Left ventricle myocardium superior (tissue), 1 donor: ENCODE data around the gene SFXN5. TPM values are rescaled to one million over a fixed set of nuclear protein-coding genes. Genes with fewer than 3 reads are reported as not detected.
A peak's percentile ranks its signal among the peaks of the same experiment; 100 is the strongest.

ENCODE experiments used
- ATAC-seq: fragments of 200-7000 bp; cut with Tn5 transposase; one replicate; pipeline ENCODE4 v1.9.1; 2020; ENCODE audit warnings: mild to moderate bottlenecking, moderate library complexity
- DNase-seq: peaks from one replicate; pipeline ENCODE4 v3.0.0-alpha.2; 2020
- intact Hi-C: fragments of 100-400 bp; cut with micrococcal nuclease; formaldehyde crosslinking; loops from one replicate; pipeline ENCODE4 v1.11.0; 2022
- total RNA-seq: library from RNA; stranded (reverse); fragmentation: NEBNext Ultra II Directional; extraction: Animal tissue kit (Norgen Biotek cat#: 25700); gene quantifications from one replicate; pipeline ENCODE4 v1.2.1, GENCODE V29; 2021
- donor health status: DM: no; HTN: yes; CAD: no; lungs with severe emphysema.

The SFXN5 gene
- total RNA-seq, 1 donor from 2014 or later, result 8.6 TPM

DNA sequence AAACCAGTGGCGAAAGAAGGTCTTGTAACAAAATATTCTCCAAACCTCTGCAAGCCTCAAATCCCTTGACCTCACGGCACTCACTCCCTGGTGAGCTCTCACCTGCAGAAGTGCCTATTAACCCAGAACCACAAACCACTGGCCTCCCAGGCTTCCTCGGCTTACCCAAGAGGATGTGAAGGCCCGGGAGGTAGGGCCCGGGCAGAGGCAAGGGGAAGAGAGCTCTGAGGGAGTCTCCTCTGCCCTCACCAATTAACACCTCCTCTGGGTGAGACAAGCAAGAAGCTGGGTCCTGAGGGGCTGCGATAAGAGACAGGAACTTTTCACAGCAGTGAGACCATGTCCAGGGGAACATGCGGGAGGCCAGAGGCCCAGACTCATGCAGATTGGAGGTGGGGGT is 100.5 kb downstream of the SFXN5 start:
- intact Hi-C loops, result no loop called here
- DNase-seq (peak; percentile 2), ATAC-seq (no peak)

DNA sequence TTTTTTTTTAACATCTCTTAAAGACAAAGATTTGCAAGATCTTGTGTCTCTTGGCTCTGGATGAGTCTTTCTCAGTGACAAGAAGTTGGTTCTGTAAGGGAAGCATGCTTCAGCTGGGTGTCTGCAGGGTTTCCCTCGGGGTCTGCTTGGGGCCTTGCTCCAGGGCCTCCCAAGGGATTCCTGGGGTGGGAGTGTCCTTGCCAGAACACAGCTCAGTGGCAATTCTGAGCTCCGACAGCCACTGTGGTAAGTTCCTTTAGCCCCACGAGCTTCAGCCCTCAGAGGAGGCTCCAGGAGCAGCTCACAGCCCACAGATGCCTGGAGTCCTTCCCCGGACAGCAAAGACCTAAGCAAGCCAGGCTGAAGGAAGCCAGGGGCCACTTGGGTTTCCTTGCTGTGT is 101.8 kb downstream of the SFXN5 start:
- DNase-seq (no peak), ATAC-seq (no peak)

GRCh38 chr2:72968286-72968685 is 103.2 kb downstream of the SFXN5 start:
- ATAC-seq, result no peak

More for the DNA sequence above, 101.8 kb downstream of the SFXN5 start:
- intact Hi-C loops, result no loop called here

GRCh38 chr2:72965770-72966450 is 105.6 kb downstream of the SFXN5 start:
- DNase-seq, result no peak
- intact Hi-C loops, result no loop called here
- no peak for ATAC-seq

More at GRCh38 chr2:72968286-72968685, 103.2 kb downstream of the SFXN5 start:
- no peak for DNase-seq
- intact Hi-C loops, result no loop called here

DNA sequence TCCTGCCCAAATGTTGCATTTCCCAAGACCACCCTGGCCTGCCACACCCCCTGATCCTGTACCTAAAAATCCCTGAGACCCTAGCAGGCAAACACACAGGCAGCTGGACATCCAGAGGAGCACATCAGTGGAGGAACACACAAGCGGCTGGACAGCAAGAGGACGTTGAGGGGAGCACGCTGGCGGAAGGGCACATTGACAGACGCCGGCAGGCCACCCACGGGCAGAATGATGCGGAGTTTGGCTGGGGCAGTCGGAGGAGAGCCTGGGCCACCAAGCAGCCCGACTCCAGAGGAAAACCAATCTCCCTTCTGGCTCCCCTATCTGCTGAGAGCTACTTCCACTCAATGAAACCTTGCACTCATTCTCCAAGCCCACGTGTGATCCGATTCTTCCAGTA is 106.5 kb downstream of the SFXN5 start:
- no peak for ATAC-seq
- no peak for DNase-seq
- intact Hi-C loops, result no loop called here

GRCh38 chr2:72964146-72964525 is 107.4 kb downstream of the SFXN5 start:
- intact Hi-C loops, result no loop called here
- no peak for DNase-seq
- ATAC-seq, result no peak

- DNase-seq (no peak), ATAC-seq (no peak)
These were observed 107.9 kb downstream of the SFXN5 start for GRCh38 chr2:72963423-72964145.

GRCh38 chr2:72962911-72963310 is 108.6 kb downstream of the SFXN5 start:
- intact Hi-C loops, result no loop called here
- DNase-seq (no peak), ATAC-seq (no peak)

More at GRCh38 chr2:72963423-72964145, 107.9 kb downstream of the SFXN5 start:
- intact Hi-C loops, result no loop called here

GRCh38 chr2:72961853-72962468 is 109.6 kb downstream of the SFXN5 start:
- intact Hi-C loops, result no loop called here
- DNase-seq, result no peak
- ATAC-seq, result no peak

DNA sequence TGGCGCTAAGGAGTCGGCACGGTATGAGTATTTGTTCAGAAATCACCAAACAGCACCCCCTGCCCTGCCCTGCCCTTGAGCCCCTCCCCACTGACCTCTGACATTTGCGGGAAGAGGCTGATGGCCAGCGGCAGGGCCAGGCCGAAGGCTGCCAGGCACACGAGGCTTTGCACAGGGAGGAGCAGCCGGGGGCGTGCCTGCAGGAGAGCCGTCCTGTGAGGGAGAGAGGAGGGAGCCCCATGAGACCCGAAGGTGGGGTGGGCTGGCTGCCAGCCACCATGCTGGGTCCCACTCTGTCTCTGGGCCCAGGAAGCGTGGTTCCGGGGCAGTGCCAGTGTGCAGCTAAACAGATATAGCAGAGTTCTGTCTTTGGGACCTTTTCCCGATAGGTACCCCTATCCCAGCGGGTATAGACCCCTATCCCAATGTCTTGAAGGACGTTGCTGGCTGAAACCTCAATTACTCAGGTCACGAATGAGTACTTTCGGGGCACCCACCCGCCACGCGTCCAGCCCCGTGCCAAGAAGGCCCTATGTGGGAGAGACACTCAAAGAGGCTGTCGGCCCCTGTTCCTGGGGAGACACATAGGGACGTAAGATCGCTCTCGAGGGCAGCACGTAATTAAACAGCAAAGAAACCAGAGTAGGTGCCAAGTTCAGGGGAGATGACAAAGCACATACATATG is 110.3 kb downstream of the SFXN5 start:
- ATAC-seq, result no peak
- no peak for DNase-seq
- intact Hi-C loops, result no loop called here

DNA sequence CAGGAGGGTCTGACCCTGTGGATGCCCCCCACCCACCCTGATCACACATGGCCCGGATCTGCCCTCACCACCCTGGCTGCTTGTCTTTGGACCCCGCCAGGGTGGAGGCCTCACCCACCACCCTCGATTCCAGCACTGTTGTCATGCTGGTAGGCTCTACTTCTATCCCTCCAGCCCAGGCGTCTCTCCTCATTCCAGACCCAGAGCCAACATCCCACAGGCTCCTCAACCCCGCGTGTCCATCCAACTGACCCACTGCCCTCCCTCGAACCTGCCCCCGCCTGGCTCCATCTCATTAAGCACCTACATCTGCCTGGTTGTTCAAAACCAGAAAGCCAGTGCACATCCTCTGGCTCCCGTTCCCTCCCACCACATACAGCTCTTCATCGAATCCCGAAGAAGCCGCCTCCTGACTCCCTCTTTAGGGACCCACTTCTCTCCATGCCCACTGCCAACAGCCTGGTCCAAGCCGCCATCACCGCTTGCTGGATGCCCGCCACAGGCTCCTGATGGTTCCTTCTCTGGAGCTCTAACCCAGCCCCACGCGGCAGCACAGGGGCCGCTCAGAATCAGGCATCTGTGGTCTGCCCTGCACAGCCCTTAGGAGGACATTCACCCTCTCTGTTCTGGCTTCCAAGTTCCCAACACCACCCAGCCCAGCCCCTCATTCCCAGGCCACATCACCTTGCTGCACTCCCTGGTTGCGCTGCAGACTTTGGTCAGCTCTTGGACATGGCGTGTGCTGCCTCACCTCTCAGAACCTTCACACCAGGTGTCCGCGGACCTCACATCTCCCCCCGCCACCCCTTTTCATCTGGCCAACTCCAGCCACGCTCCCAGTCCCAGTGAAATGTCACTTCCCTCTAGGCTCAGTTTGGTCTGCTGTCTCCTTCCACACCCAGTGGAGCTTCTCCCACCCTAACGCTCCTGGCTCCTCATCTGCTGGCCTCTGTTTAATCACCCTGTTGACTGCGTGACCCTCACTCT is 111.2 kb downstream of the SFXN5 start:
- DNase-seq (no peak), ATAC-seq (no peak)

GRCh38 chr2:72959554-72959953 is 112.0 kb downstream of the SFXN5 start:
- intact Hi-C loops, result no loop called here
- no peak for ATAC-seq
- no peak for DNase-seq

More for the DNA sequence above, 111.2 kb downstream of the SFXN5 start:
- intact Hi-C loops, result no loop called here

GRCh38 chr2:72958542-72959385 is 112.7 kb downstream of the SFXN5 start:
- DNase-seq, result no peak
- intact Hi-C loops, result no loop called here
- no peak for ATAC-seq

DNA sequence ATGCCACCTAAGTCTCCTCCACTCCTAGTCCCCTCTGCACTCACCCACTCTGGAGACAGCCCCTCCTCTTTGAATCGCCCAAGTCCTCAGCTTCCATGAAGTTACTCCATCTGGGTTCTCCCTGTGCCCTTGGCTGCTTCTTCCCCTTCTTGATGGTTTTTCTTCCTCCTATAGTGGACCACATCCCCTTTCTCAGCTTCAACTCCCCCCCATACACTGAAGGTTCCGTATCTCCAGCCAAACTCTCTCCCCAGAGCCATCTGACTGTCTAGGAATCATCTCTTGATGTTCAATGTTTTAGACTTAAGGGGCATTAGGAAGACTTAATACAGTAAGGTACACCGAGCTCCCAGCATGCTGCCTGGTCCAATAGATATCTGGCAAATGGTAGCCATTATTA is 114.6 kb downstream of the SFXN5 start:
- intact Hi-C loops, result no loop called here
- ATAC-seq (peak; percentile 23), DNase-seq (no peak)

GRCh38 chr2:72956050-72956395 is 115.5 kb downstream of the SFXN5 start:
- DNase-seq (no peak), ATAC-seq (no peak)
- intact Hi-C loops, result no loop called here

DNA sequence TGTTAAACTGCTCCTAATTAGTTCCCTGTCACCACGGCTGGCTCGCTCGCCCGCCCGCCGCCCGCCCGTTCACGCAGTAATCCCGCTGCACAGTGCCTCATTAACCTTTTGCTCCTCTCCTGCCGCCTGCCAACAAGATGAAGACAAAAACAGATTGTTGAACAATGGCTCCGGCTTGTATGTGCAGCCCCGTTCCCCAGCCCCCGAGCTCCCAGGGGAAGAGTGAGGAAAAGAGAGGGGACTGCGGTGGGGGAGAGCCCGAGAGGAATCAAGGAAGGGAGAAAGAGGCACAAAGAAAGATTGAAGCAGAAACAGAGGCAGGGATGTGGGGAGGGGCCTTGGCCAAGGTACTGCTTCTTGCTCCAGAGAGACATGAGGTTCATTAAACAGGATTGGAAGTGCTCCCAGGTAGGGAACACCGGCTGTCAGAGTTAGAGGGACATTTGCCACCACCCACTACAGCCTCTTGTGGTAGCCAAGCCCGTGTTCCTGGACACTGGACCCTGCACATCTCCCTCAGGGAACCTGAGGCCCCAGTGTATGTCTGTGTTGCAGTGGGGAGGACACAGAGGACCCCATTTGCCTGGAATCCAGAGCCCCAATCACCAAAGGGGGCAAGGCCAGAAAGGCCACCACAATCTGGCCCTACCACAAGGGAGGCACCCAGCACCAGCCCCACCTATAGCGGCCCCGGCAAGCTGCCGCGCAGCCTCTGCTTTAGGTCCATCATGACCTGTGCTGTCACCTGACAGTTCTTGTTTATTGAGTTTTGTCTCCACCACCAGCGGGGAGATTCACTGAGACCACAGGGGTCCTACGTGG is 116.1 kb downstream of the SFXN5 start:
- intact Hi-C loops, result no loop called here
- DNase-seq (no peak), ATAC-seq (no peak)
